Heart left ventricle (tissue), 16 donors: ENCODE data around the gene NELFB. TPM values are rescaled to one million over a fixed set of nuclear protein-coding genes. Genes with fewer than 3 reads are reported as not detected.

ENCODE experiments used
- ATAC-seq, 4 donors: fragments of 200-7000 bp; cut with Tn5 transposase; one replicate each; pipeline ENCODE4 v1.9.1; 2020 to 2022; ENCODE audit warnings: moderate library complexity in 4 of 4, mild to moderate bottlenecking in 3 of 4, moderate number of reproducible peaks in 1 of 4
- DNase-seq, 5 donors: peaks; one replicate each; pipeline ENCODE4 v3.0.0-alpha.2; 2020
- H3K27ac ChIP-seq, 12 donors: fragments of 200-600 bp; sonication (generic) in 4 of 12; one replicate each; pipeline versions ENCODE4 v1.5.0 to v1.8.0; 2016 to 2022; ENCODE audit warnings: mild to moderate bottlenecking in 2 of 12
- H3K27me3 ChIP-seq, 9 donors: fragments of 200-600 bp; sonication (generic) in 2 of 9; one replicate each; pipeline versions ENCODE4 v1.5.1 to v1.8.0; 2016 to 2022; ENCODE audit warnings: mild to moderate bottlenecking in 3 of 9
- H3K36me3 ChIP-seq, 9 donors: fragments of 200-600 bp; sonication (generic) in 2 of 9; one replicate each; pipeline versions ENCODE4 v1.5.0 to v1.8.0; 2018 to 2022; ENCODE audit warnings: mild to moderate bottlenecking in 2 of 9
- H3K4me1 ChIP-seq, 12 donors: fragments of 200-600 bp; sonication (generic) in 4 of 12; one replicate each; pipeline versions ENCODE4 v1.5.0 to v1.8.0; 2016 to 2022; ENCODE audit warnings: mild to moderate bottlenecking in 3 of 12
- H3K4me3 ChIP-seq, 12 donors: fragments of 200-600 bp; sonication (generic) in 4 of 12; one replicate each; pipeline versions ENCODE4 v1.5.0 to v1.8.0; 2017 to 2022; ENCODE audit warnings: mild to moderate bottlenecking in 9 of 12, moderate library complexity in 4 of 12
- H3K9me3 ChIP-seq, 12 donors: fragments of 200-600 bp; sonication (generic) in 4 of 12; one replicate each; pipeline versions ENCODE4 v1.5.0 to v1.8.0; 2016 to 2022; ENCODE audit warnings: mild to moderate bottlenecking in 1 of 12
- CTCF ChIP-seq, 12 donors: fragments of 200-600 bp; sonication (generic) in 4 of 12; IDR thresholded peaks; one replicate each; pipeline versions ENCODE4 v1.5.0 to v1.8.0; 2018 to 2022; ENCODE audit warnings: antibody characterized with exemption in 12 of 12, mild to moderate bottlenecking in 5 of 12
- POLR2A ChIP-seq, 2 donors: fragments of 450-650 bp; IDR thresholded peaks; one replicate each; pipeline ENCODE4 v1.6.1; 2017; ENCODE audit warnings: antibody characterized with exemption in 2 of 2, mild to moderate bottlenecking in 2 of 2, moderate library complexity in 2 of 2
- WGBS, 4 donors: extraction: QIAGEN DNeasy Blood & Tissue Kit in 2 of 4; methylation state at CpG; one replicate each; pipeline versions ENCODE4 v1.1.5 to v1.1.7; 2013 to 2018; 5-methylcytosine and 5-hydroxymethylcytosine counted together
- intact Hi-C, 10 donors: fragments of 100-400 bp; cut with DNase I; formaldehyde crosslinking; loops; one replicate each; pipeline versions ENCODE4 v1.11.1 to v1.14.2; 2022
- polyA plus RNA-seq, 2 donors: library from polyadenylated mRNA; stranded (reverse); fragments of 200-250 nt; gene quantifications; one replicate each; pipeline ENCODE4 v1.2.3, GENCODE V29; 2013
- total RNA-seq, 9 donors: library from RNA; depleted of rRNA in 2 of 9; stranded (reverse); fragments of >200 nt in 2 of 9; fragmentation: NEBNext Ultra II Directional in 3 of 9; extraction: Animal tissue kit (Norgen Biotek cat#: 25700) in 3 of 9; gene quantifications; one replicate each; pipeline versions ENCODE4 v1.1.0 to v1.2.4, GENCODE V29; 2016 to 2023
- donor health status: ischemic (EF 13 %, LVEDD 7.1; RV severe dilation, severe dysfunction).
- donor health status: healthy with polysubstance abuse.
- donor health status: DM: no; HTN: yes; CAD: no.
- donor health status: DM: no; HTN: no; CAD: no.
- donor health status: ischemic (EF 25% LVEDD 6.9; RV normal size, moderate dysfunction).
- donor health status: ischemic (EF 25% LVEDD 5.7; RV mildly dilated, moderate dysfunction).
- donor health status: healthy.
- donor health status: DM: yes; HTN: yes; CAD: no.
- donor health status: ischemic (EF 35%, LVEDD 5.7; RV mildly dilated, moderate dysfunction).
- donor health status: nonischemic (EF 11% LVEDD 7.7; RV severe dilation, severe dysfunction).
- donor health status: DM: yes; HTN: yes; CAD: no.
- donor health status: PGD.
- donor health status: ischemic (EF 29% LVEDD 5.4; RV normal size, mild dysfunction).
- donor health status: nonischemic (EF 23%, LVEDD 6.1; RV moderate dilation, normal function).

NELFB gene
- total and polyA plus RNA-seq, 11 donors: 31.4 to 77.8 (median 38.1) TPM

- WGBS, 4 donors: 89 to 91% (median 90%) methylated on average over 4 to 6 of the region's 6 CpGs
- TF ChIP-seq POLR2A (IDR thresholded peaks at IDR 0.05) (no peak), CTCF (IDR thresholded peaks at IDR 0.05) (no peak)
These were observed 7.3 kb upstream of the NELFB start for GRCh38 chr9:137247916-137248175.

GRCh38 chr9:137250329-137251193, 4.6 kb upstream of the NELFB start:
- H3K36me3 ChIP-seq: no peaks in the 10 kb centered on the region
- TF ChIP-seq CTCF (IDR thresholded peaks at IDR 0.05): no peak
- no peak for TF ChIP-seq POLR2A (IDR thresholded peaks at IDR 0.05)
- WGBS, 4 donors: 36 to 61% (median 52%) methylated on average over 9 to 17 of the region's 18 CpGs
- no peak overlapping the region for H3K4me3 ChIP-seq
- H3K27me3 ChIP-seq: no peaks in the 10 kb centered on the region
- intact Hi-C loops: no loop called here
- H3K27ac ChIP-seq: peak overlapping the region in 9 of 12 donors; percentile 8 to 63 (median 46)
- no peaks in the 10 kb centered on the region for H3K9me3 ChIP-seq
- ATAC-seq (peak in 3 of 4 donors; percentile 2 to 46 (median 34)), DNase-seq (no peak)
- H3K4me1 ChIP-seq: peaks cover 0 to 31% (median 14%) of the 10 kb centered on the region in 12 donors

More at GRCh38 chr9:137247916-137248175, 7.3 kb upstream of the NELFB start:
- H3K4me1 ChIP-seq: peaks cover 0 to 32% (median 22%) of the 10 kb centered on the region in 12 donors
- no peaks in the 10 kb centered on the region for H3K9me3 ChIP-seq
- intact Hi-C loops: no loop called here
- no peak overlapping the region for H3K27ac ChIP-seq
- H3K27me3 ChIP-seq: no peaks in the 10 kb centered on the region
- peaks cover 0 to 12% (median 10%) of the 10 kb centered on the region in 9 donors for H3K36me3 ChIP-seq
- DNase-seq (no peak), ATAC-seq (no peak)
- H3K4me3 ChIP-seq: no peak overlapping the region

GRCh38 chr9:137251194-137251461, 4.0 kb upstream of the NELFB start, which contains the start of gene STPG3:
Gene STPG3, plus strand, starts transcription at chr9:137251286. Its CDS starts 1 bp downstream, at chr9:137251287.
- Histone ChIP-seq H3K36me3 (peaks cover 0 to under 1% (median 0%) of the 10 kb centered on the region in 9 donors), H3K4me3 (no peak within 1 kb of the TSS), H3K27me3 (no peaks in the 10 kb centered on the region), H3K4me1 (peaks cover under 1 to 37% (median 18%) of the 10 kb centered on the region in 12 donors), H3K27ac (peak within 1 kb of the TSS in 9 of 12 donors; percentile 8 to 63 (median 46)), H3K9me3 (no peaks in the 10 kb centered on the region)
- WGBS, 4 donors: 60 to 83% (median 69%) methylated on average over 4 of the region's 4 CpGs
- intact Hi-C loops: no loop called here
- no peak for ATAC-seq
- TF ChIP-seq POLR2A (IDR thresholded peaks at IDR 0.05): no peak
- no peak for TF ChIP-seq CTCF (IDR thresholded peaks at IDR 0.05)
- no peak for DNase-seq

- Histone ChIP-seq H3K4me3 (no peak overlapping the region), H3K27ac (no peak overlapping the region), H3K9me3 (no peaks in the 10 kb centered on the region), H3K27me3 (no peaks in the 10 kb centered on the region), H3K36me3 (peaks cover 0 to 6% (median 2%) of the 10 kb centered on the region in 9 donors), H3K4me1 (peaks cover 6 to 43% (median 23%) of the 10 kb centered on the region in 12 donors)
- intact Hi-C loops: no loop called here
- TF ChIP-seq POLR2A (IDR thresholded peaks at IDR 0.05) (no peak), CTCF (IDR thresholded peaks at IDR 0.05) (no peak)
- DNase-seq (peak in 1 of 5 donors; percentile 65), ATAC-seq (no peak)
- WGBS, 4 donors: 90 to 94% (median 90%) methylated on average over 16 to 22 of the region's 22 CpGs
These were observed 3.4 kb upstream of the NELFB start for GRCh38 chr9:137251490-137252268.
